ENCODE data around the gene SLC16A3. TPM values are rescaled to one million over a fixed set of nuclear protein-coding genes. Genes with fewer than 3 reads are reported as not detected.
A peak's percentile ranks its signal among the peaks of the same experiment; 100 is the strongest.
"Not testable (repeated sequence)": the region's sequence is repeated elsewhere in the genome, so short reads cannot be mapped to it uniquely, and the experiment has no call there.

Gene SLC16A3
- total RNA-seq, 1 donor from 2014 or later = 18.1 TPM

DNA sequence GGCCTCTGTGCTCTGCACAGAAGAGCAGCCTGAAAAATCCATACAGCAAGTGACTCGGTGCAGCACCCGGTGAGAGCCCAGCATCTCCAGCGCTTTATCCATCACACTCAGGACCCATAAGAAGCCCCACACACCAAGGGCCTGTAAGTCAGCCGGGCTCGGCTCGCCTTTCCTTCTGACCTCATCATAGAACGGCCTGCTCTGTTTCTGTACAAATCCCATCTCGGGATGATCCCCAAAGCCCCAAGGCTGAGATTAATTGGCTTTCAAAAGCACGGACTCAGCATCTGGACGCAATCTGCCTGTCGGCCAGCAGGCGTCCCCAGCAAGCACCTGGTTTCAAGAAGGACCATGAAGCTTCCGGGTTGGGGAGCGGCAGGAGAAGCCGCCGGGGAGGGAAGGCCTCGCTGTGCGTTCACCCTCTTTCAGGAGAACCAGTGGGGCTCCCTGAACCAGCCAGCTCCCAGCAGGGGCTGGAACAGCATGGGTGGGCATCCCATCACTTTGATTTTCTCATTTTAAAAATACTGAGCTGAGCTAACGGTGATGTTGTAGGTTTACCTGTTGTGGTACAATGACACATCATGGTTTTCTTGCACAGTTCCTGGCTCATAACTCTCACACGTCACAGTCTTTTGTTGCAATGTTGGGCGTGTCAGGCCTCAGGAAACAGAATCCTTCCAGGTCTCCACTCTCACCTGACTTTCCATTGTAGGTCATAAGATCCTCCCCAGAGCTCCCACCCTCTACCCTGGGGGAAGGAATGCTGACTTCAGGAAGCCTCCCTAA, 22.9 kb upstream of the SLC16A3 start:
- DNase-seq (ENCODE audit: extremely low spot score, unreplicated experiment) = peak; percentile 91
- no peaks in the 10 kb centered on the region for H3K9me3 Mint-ChIP-seq (ENCODE audit: unreplicated experiment)
- H3K27ac Mint-ChIP-seq (ENCODE audit: unreplicated experiment) = peak overlapping the region; percentile 76
- peaks cover 2% of the 10 kb centered on the region for H3K36me3 Mint-ChIP-seq (ENCODE audit: unreplicated experiment)
- TF ChIP-seq, protein P1, sequence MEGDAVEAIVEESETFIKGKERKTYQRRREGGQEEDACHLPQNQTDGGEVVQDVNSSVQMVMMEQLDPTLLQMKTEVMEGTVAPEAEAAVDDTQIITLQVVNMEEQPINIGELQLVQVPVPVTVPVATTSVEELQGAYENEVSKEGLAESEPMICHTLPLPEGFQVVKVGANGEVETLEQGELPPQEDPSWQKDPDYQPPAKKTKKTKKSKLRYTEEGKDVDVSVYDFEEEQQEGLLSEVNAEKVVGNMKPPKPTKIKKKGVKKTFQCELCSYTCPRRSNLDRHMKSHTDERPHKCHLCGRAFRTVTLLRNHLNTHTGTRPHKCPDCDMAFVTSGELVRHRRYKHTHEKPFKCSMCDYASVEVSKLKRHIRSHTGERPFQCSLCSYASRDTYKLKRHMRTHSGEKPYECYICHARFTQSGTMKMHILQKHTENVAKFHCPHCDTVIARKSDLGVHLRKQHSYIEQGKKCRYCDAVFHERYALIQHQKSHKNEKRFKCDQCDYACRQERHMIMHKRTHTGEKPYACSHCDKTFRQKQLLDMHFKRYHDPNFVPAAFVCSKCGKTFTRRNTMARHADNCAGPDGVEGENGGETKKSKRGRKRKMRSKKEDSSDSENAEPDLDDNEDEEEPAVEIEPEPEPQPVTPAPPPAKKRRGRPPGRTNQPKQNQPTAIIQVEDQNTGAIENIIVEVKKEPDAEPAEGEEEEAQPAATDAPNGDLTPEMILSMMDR (IDR thresholded peaks at IDR 0.05) = peak; percentile 89
- no peaks in the 10 kb centered on the region for H3K27me3 Mint-ChIP-seq (ENCODE audit: unreplicated experiment)
- peaks cover 18% of the 10 kb centered on the region for H3K4me1 Mint-ChIP-seq (ENCODE audit: unreplicated experiment)
- no peak overlapping the region for H3K4me3 Mint-ChIP-seq (ENCODE audit: unreplicated experiment)

- H3K27ac Mint-ChIP-seq (ENCODE audit: unreplicated experiment); H3K36me3 Mint-ChIP-seq (ENCODE audit: unreplicated experiment); H3K9me3 Mint-ChIP-seq (ENCODE audit: unreplicated experiment): not testable (repeated sequence)
Measured at GRCh38 chr17:82210655-82211054, 18.2 kb upstream of the SLC16A3 start.

GRCh38 chr17:82212331-82213250, 16.3 kb upstream of the SLC16A3 start, which contains the start of gene CCDC57:
Gene CCDC57, minus strand, starts transcription at chr17:82212842. Its CDS starts 10,898 bp downstream, at chr17:82201944.
- TF ChIP-seq, protein P1 (IDR thresholded peaks at IDR 0.05) = no peak
- Mint-ChIP-seq H3K27ac (ENCODE audit: unreplicated experiment) (peak within 1 kb of the TSS; percentile 82), H3K36me3 (ENCODE audit: unreplicated experiment) (no peaks in the 10 kb centered on the region), H3K4me1 (ENCODE audit: unreplicated experiment) (peaks cover 36% of the 10 kb centered on the region), H3K9me3 (ENCODE audit: unreplicated experiment) (no peaks in the 10 kb centered on the region), H3K4me3 (ENCODE audit: unreplicated experiment) (peak within 1 kb of the TSS; percentile 74), H3K27me3 (ENCODE audit: unreplicated experiment) (no peaks in the 10 kb centered on the region)
- DNase-seq (ENCODE audit: extremely low spot score, unreplicated experiment) = peak; percentile 94

More at GRCh38 chr17:82210655-82211054, 18.2 kb upstream of the SLC16A3 start:
- DNase-seq (ENCODE audit: extremely low spot score, unreplicated experiment); H3K4me3 Mint-ChIP-seq (ENCODE audit: unreplicated experiment); H3K27me3 Mint-ChIP-seq (ENCODE audit: unreplicated experiment): not testable (repeated sequence)
- H3K4me1 Mint-ChIP-seq (ENCODE audit: unreplicated experiment) = peaks cover 29% of the 10 kb centered on the region

- Mint-ChIP-seq H3K4me3 (ENCODE audit: unreplicated experiment) (peak overlapping the region; percentile 74), H3K27ac (ENCODE audit: unreplicated experiment) (peak overlapping the region; percentile 82), H3K4me1 (ENCODE audit: unreplicated experiment) (peaks cover 41% of the 10 kb centered on the region), H3K36me3 (ENCODE audit: unreplicated experiment) (no peaks in the 10 kb centered on the region), H3K9me3 (ENCODE audit: unreplicated experiment) (no peaks in the 10 kb centered on the region), H3K27me3 (ENCODE audit: unreplicated experiment) (no peaks in the 10 kb centered on the region)
- peak; percentile 85 for DNase-seq (ENCODE audit: extremely low spot score, unreplicated experiment)
- TF ChIP-seq, protein P1 (IDR thresholded peaks at IDR 0.05) = no peak
Measured at GRCh38 chr17:82213251-82214011, 15.4 kb upstream of the SLC16A3 start.

- no peaks in the 10 kb centered on the region for H3K36me3 Mint-ChIP-seq (ENCODE audit: unreplicated experiment)
- no peaks in the 10 kb centered on the region for H3K27me3 Mint-ChIP-seq (ENCODE audit: unreplicated experiment)
- DNase-seq (ENCODE audit: extremely low spot score, unreplicated experiment) = no peak
- H3K27ac Mint-ChIP-seq (ENCODE audit: unreplicated experiment) = peak overlapping the region; percentile 63
- peaks cover 41% of the 10 kb centered on the region for H3K4me1 Mint-ChIP-seq (ENCODE audit: unreplicated experiment)
- TF ChIP-seq, protein P1 (IDR thresholded peaks at IDR 0.05) = no peak
- no peaks in the 10 kb centered on the region for H3K9me3 Mint-ChIP-seq (ENCODE audit: unreplicated experiment)
- no peak overlapping the region for H3K4me3 Mint-ChIP-seq (ENCODE audit: unreplicated experiment)
Measured at GRCh38 chr17:82214012-82214628, 14.7 kb upstream of the SLC16A3 start.

All from osteocyte (in vitro differentiated cells).